HG02981 (cell line): ENCODE measurements around the gene FGFBP2.
"Not testable (repeated sequence)": the region's sequence is repeated elsewhere in the genome, so short reads cannot be mapped to it uniquely, and the experiment has no call there.

Experiments
- ATAC-seq: cut with Tn5 transposase; IDR thresholded peaks from one replicate; pipeline ENCODE4 v1.9.1; 2021; ENCODE audit warnings: mild to moderate bottlenecking, moderate library complexity; ENCODE audit not compliant: unreplicated experiment

FGFBP2 gene

DNA sequence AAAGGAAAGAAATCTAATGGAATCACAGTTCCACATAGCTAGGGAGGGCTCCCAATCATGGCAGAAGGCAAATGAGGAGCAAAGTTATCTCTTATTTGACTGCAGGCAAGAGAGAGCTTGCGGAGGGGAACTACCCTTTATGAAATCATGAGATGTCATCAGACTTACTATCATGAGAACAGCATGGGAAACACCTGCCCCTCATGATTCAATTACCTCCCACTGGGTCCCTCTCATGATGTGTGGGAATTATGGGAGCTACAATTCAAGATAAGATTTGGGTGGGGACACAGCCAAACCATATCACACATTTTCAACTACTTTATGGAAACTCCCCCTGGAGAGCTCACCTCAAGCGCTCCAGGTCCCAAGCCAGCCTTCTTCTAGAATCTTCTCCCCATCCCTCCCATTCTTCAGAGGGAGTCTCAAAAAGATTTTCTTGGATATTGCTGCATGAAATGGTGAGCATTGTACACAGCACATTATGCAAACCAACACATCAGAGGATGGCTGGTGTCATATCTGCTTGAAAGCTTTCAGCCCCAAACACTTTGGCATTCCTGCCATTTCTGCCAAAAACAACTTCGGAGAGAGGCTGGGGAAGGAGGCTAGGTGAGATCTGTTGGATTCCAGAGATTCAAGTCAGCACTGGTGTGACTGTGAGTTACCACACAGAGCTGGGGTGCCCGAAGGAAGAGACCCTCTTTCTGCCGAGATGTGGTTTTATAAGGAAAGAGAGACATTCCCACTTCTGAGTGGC, 31.3 kb downstream of the FGFBP2 start:
- no peak for ATAC-seq

DNA sequence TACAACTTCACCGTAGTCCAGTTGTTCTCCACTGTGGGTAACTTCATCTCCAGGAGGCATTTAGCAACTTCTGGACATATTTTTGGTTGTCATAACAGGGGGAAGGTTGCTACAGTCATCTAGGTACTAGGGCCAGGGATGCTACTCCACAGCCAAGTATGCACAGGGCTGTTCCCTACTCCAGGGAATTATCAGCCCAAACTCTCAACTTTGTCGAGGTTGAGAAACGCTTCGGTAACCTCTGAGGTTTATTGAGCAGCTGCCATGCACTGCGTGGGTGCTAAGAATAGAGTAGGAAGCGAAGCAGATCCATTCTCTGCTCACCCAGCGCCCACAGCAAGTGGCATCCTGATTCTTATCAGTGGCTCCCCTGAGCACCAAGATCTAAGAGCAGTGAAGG, 32.7 kb downstream of the FGFBP2 start:
- ATAC-seq, result no peak

DNA sequence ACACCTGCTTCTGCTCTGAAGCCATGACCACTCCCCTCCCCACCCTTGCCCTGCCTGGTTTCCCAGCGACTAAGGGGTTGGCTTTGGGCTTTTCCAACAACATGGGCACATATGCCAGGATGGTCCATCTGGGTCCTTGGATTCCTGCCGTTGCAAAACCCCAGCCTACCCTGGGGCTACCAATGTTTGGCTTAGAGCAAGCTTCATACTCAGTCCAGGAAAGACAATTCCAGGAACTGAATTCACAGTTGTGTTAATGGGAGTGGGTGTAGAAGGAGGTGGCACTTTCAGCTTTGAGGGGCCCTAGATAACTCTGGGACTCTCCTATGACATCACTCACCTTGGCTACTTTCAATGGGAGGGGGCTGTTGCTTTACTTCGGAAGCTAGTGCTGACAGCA, 33.4 kb downstream of the FGFBP2 start:
- ATAC-seq, result no peak

DNA sequence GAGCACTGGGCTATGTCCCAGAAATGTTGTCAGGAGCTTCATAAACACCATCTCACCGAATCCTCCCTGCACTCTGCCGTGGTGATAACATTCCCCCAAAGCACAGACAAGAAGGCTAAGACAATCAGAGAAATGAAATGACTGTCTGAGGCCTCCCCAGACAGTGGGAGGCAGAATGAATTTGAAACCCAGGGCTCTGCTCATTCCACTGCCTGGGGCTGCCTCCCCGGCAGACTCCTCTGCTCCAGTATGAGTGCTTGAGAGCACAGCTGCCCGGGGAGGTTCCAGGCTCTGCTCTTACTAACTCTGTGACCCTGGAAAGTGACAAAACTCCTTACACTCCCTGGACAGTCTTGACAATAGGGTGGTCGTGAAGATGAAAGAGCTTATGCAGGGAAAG, 34.1 kb downstream of the FGFBP2 start:
- no peak for ATAC-seq

DNA sequence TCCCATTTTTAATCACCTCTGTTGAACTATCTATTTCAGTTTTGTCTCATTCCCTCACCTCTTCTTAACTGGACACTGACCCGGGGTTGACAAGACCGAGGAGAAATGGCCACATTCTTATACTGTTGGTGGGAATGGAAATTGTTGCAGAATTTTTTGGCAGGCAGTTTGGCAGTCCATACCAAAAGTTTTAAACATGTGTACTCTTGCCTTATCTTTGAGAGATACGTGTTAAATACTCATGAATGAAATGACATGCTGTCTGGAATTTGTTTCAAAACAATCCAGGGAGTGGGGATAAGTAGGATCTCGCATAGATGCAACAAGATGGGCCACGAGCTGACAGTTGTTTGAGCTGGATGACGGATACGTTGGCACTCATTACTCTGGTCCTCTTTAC, 36.5 kb downstream of the FGFBP2 start:
- ATAC-seq, result no peak

DNA sequence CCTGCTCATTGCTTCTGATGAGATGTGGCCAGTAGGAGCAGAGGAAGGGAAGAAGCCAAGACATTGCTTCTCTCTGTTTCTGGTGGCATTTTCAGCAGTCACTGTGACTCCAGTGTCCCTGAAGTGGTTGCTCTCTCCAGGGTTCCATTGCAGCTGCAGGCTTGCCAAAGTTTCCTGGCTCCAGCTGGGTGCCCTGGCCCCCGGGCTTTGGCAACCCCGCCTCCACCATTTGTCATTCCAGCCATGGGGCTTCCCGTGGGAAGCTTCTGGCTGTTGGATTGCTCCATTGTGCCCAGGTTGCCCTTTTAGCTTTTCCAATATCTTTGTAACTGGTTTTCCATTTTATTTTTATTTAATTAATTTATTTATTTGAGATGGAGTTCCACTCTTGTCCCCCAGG, 37.1 kb downstream of the FGFBP2 start:
- no peak for ATAC-seq

DNA sequence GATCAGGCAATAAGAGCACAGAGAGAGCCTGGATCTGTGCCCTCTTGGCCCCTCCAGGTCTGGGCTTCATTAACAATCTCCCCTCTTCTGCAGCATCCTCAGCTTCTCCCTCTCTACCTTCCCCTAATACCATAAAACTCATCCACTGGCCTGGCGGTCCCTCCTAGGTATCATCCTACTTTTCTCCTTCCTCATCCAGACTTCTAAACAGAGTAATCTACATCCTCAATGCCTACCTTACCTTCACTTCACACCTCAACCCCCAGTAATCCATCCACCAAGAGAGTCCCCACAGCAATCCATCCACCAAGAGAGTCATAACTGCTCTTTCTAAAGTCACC, 41.4 kb downstream of the FGFBP2 start:
- no peak for ATAC-seq

DNA sequence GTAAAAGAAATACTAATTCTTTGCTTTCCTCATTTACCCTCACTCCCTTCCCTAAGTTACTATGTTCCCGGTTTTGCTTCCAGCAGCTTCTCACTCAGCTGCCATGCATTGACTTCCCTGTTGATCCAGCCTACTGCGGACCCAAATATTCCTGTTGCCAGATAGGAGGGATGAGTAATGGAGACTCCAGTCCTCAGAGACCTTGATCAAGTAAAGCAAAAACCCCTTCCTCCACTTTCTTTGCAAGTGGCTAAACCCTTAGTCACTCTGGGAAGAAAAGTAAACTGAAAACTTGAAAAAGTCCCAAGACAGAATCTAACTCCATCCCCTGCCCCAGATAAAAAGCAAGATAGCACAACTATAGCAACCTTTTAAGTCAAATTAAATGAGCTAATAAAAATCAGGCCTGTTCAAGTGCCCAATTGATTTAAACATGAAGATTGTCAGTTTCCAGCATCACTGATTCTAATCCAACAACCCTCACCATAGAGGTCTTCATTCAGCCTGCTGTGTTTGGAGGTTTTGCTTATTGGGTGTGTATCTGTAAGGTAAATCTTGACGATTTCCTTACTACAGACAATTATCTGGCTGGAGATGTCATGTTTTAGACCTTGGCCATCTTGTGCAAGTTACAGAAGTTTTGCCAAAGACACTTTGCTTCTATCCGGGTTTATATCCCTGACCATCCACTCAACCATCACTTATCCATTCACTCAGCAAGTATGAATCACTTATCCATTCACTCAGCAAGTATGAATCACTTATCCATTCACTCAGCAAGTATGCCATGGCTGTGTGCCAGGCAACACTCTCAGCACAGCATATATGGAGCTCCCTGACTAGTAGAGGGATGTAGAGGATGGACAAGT, 42.0 kb downstream of the FGFBP2 start:
- no peak for ATAC-seq

DNA sequence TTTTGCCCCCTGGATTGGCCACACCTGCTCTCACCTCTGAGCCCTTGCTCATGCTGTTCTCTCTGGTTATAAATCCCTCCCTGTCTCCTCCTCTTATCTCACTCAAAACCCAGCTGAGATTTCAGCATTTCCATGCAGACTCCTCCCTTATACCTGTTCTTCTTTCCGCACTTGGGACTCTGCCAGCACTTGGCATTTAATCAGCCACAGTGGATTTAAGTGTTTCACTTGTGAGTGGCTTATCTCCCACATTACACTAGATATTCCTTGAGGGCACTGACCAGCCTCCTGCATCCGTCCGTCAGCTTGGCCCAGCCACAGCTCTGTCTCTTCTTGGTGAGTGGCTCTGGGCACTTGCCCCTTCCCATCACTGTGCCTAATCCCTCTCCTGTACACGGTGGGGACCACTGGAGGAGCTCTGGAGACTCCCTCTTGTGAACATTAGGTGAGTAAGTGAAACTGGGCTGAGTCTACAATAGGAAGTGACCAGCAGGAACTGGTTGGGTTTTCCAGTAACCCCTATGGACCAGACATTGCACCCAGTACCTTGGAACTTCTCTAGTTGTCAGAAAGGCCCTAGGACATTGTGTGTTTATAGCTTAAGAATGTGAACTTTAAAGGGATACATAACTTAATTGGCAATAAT, 44.4 kb downstream of the FGFBP2 start:
- no peak for ATAC-seq

DNA sequence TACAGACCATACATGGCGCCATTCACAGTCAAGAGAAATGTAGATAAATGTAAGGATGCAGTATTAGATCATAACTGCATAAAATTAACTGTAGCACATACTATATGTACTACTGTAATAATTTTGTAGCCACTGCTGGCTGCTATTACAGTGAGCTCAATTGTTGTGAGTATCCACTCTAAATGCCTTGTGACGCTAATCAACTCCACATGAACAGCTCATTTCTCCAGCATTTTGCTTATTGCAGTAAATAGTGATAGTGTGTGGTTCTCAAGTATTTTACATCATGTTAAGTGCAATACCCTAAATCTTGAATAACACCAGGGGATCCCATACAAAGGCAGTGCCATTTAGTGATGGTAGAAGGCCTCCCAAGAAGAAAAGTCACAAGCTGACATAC, 45.7 kb downstream of the FGFBP2 start:
- ATAC-seq, result no peak

DNA sequence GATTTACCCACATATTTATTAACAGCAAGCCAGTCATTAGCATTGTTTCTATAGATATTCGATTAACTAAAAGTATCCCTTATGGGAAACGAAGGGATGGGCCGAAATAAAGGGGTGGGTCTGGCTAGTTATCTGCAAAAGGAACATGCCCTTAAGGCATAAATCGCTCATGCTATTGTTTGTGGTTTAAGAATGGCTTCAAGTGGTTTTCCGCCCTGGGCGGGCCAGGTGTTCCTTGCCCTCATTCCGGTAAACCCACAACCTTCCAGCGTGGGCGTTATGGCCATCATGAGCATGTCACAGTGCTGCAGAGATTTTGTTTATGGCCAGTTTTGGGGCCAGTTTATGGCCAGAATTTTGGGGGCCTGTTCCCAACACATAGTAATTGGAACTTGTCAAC, 46.6 kb downstream of the FGFBP2 start:
- ATAC-seq, result not testable (repeated sequence)

DNA sequence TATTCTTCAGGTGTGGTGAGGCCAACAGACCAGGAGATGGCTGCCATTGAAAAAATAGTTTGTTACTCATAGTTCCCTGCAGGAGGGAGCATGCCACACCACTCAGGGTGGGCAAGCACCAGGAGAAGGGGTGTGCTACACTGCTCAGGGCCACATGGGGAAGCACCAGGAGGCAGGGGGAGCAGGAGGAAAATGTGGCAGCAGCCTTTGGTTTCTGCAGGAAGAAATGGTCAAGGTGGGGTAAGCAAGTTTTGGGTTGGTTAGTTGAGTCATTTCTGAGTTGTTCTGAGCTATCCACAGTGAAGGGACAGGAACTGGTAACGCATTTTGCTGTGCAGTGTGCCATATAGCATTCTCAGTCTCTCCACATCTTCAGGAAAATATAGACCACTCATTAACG, 48.2 kb downstream of the FGFBP2 start:
- no peak for ATAC-seq

DNA sequence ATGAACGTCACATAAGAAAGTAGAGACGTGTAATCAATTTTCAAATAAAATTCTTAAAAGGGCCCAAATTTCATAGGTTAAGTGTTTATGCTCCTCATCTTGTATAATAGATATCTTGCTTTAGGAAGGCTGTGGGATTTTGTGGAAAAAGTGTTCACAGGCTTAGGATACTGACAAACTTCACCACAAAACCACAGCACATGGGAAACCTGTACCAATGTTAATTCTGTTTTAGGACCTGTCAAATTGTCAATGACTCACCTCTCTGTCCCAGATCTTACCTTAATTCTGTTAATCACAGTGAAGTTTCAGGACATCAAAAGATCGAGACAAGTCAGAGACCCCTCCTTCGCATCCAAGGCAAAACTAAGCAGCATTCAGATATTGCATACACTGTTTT, 48.7 kb downstream of the FGFBP2 start:
- ATAC-seq, result no peak

DNA sequence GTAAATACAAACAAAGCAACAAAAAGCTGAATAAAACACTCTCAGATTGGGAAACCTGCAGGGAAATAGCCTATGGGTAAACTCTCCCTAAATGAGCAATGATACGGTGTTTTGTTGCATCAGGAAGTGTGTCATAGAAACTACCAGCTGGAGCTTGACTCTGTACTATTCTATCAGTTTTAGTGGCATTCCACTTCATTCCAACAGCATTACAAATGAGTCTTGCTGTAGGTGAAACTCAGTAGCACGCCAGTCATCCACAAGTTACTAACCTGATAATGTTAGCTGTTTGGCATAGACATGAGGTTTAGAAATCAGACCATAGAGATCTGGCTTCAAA, 49.4 kb downstream of the FGFBP2 start:
- no peak for ATAC-seq

DNA sequence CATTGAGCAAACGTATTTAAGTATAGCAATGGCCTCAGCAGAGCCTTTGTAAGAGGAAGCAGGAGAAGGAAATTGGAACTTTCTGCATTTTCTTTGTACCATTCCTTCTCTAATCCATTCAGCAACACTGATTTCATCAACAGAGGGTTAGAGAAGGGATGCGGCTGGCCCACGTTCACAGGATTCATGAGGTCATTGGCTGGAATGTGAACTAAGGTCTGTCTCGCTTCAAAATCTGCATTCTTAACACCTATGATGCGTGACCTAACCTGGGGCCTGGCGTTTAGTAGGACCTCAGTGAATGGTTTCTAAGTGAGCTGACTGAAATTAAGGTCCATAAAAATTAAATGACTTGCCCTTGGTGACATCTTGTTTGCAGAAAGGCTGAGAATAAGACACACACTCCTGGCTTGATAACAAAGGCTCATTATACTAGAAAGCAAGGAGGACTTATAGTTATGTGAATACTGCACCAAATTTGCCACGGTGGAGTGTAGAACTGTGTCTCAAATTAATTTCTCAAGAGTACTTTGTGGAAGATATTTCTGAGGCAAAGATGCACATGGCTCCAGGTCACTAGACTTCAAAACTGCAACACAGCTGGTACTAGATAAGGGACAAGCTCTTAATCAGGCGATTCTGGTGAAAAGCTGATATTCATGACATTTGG, 49.9 kb downstream of the FGFBP2 start:
- no peak for ATAC-seq

DNA sequence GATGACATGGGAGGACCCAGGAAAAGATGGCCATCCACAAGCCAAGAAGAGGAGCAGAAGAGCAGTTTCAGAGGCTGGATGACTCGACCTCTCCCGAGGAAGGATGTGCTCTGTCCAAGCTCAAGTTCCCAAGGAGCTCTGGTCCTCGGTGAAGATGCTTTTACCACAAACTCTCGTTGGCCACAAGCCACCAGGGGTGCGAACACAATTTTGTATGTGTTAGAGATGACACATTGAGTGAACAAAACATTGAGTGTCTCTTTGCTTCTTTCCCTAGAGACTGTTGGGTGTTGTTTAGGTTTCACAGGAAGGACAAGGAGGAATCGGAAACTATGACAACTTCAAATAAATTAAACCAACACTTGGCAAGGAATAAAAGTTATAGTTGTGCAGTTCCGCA, 50.7 kb downstream of the FGFBP2 start:
- ATAC-seq, result no peak
